Measurements from ENCODE around the gene KDM1B.
"Not testable (repeated sequence)": the region's sequence is repeated elsewhere in the genome, so short reads cannot be mapped to it uniquely, and the experiment has no call there.

Gene KDM1B

GRCh38 chr6:18141805-18142590 lies 13.2 kb upstream of the KDM1B start:
- peaks cover 29% of the 10 kb centered on the region for H3K36me3 Mint-ChIP-seq (ENCODE audit: low read depth)
- H3K27ac Mint-ChIP-seq = peak overlapping the region; percentile 3
- H3K9me3 Mint-ChIP-seq = no peaks in the 10 kb centered on the region
- DNase-seq = no peak
- H3K27me3 Mint-ChIP-seq (ENCODE audit: low read depth, poor library complexity) = no peaks in the 10 kb centered on the region
- H3K4me1 Mint-ChIP-seq = peaks cover 16% of the 10 kb centered on the region
- TF ChIP-seq CTCF (IDR thresholded peaks at IDR 0.05) = no peak
- H3K4me3 Mint-ChIP-seq = no peak overlapping the region

GRCh38 chr6:18142591-18142861 lies 12.7 kb upstream of the KDM1B start:
- H3K36me3 Mint-ChIP-seq (ENCODE audit: low read depth) = peaks cover 29% of the 10 kb centered on the region
- H3K27me3 Mint-ChIP-seq (ENCODE audit: low read depth, poor library complexity) = no peaks in the 10 kb centered on the region
- TF ChIP-seq CTCF (IDR thresholded peaks at IDR 0.05) = no peak
- H3K9me3 Mint-ChIP-seq = no peaks in the 10 kb centered on the region
- H3K4me1 Mint-ChIP-seq = peaks cover 16% of the 10 kb centered on the region
- H3K27ac Mint-ChIP-seq = peak overlapping the region; percentile 3
- H3K4me3 Mint-ChIP-seq = no peak overlapping the region
- DNase-seq = no peak

GRCh38 chr6:18147160-18147559 lies 8.1 kb upstream of the KDM1B start:
- Mint-ChIP-seq H3K4me1 (peaks cover 9% of the 10 kb centered on the region), H3K9me3 (no peaks in the 10 kb centered on the region), H3K27me3 (ENCODE audit: low read depth, poor library complexity) (no peaks in the 10 kb centered on the region), H3K4me3 (no peak overlapping the region), H3K27ac (no peak overlapping the region), H3K36me3 (ENCODE audit: low read depth) (peaks cover 18% of the 10 kb centered on the region)
- DNase-seq = no peak
- no peak for TF ChIP-seq CTCF (IDR thresholded peaks at IDR 0.05)

- Mint-ChIP-seq H3K9me3 (no peaks in the 10 kb centered on the region), H3K4me3 (no peak overlapping the region), H3K36me3 (ENCODE audit: low read depth) (peaks cover 13% of the 10 kb centered on the region), H3K4me1 (peaks cover 4% of the 10 kb centered on the region), H3K27me3 (ENCODE audit: low read depth, poor library complexity) (no peaks in the 10 kb centered on the region), H3K27ac (no peak overlapping the region)
- DNase-seq = no peak
- TF ChIP-seq CTCF (IDR thresholded peaks at IDR 0.05) = no peak
Observed at GRCh38 chr6:18147616-18148015, 7.6 kb upstream of the KDM1B start.

- Mint-ChIP-seq H3K9me3 (no peaks in the 10 kb centered on the region), H3K4me3 (no peak overlapping the region), H3K4me1 (peaks cover 5% of the 10 kb centered on the region), H3K27me3 (ENCODE audit: low read depth, poor library complexity) (peaks cover 3% of the 10 kb centered on the region), H3K36me3 (ENCODE audit: low read depth) (peaks cover 6% of the 10 kb centered on the region), H3K27ac (no peak overlapping the region)
- no peak for DNase-seq
- TF ChIP-seq CTCF (IDR thresholded peaks at IDR 0.05) = no peak
Observed at GRCh38 chr6:18148304-18149025, 6.8 kb upstream of the KDM1B start.

- DNase-seq; H3K4me3 Mint-ChIP-seq; H3K27ac Mint-ChIP-seq; H3K9me3 Mint-ChIP-seq; H3K27me3 Mint-ChIP-seq (ENCODE audit: low read depth, poor library complexity): not testable (repeated sequence)
- Mint-ChIP-seq H3K36me3 (ENCODE audit: low read depth) (peaks cover 11% of the 10 kb centered on the region), H3K4me1 (peaks cover 22% of the 10 kb centered on the region)
Observed at GRCh38 chr6:18151391-18151790, 3.8 kb upstream of the KDM1B start.

Data from nephron progenitor cell (in vitro differentiated cells).